ENCODE measurements around the gene SLC39A2.
A peak's percentile ranks its signal among the peaks of the same experiment; 100 is the strongest.
"Not testable (repeated sequence)": the region's sequence is repeated elsewhere in the genome, so short reads cannot be mapped to it uniquely, and the experiment has no call there.

Gene SLC39A2

DNA sequence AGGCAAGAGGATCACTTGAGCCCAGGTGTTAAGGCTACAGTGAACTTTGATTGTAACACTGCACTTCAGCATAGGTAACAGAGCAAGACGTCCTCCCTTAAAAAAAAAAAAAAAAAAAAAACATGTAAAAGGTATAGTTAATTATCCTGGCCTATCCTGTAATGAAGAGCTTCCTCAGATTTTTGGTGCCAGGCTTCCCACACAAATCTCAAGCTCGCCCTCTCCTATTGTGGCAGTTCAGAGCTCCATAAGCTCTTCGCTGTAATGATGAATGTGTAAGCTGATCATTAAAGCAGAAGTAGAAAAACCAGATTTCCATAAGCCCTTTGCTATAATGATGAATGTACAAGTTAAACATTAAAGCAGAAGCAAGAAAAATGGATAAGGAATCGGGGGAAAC lies 2.0 kb upstream of the SLC39A2 start:
- no peak for DNase-seq (ENCODE audit: low read depth)

DNA sequence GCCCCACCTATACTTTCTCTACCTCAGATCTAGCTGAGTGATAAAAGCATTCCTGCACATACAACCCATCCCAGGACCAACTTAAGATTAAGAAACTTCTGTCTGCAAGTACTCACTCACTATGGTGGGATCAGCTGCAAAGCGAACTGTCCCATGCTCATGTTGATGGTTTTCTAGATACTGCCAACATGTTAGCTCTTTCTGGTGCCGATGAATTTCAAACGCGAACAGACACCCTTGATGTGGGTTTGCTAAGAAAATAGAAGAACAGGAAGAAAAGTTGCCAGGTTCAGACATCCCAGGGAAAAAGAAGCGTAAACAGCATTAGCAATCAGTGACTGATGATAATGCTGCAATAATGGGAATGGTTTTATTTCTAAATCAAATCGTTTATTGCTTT lies 1.5 kb upstream of the SLC39A2 start:
- DNase-seq (ENCODE audit: low read depth) = no peak

DNA sequence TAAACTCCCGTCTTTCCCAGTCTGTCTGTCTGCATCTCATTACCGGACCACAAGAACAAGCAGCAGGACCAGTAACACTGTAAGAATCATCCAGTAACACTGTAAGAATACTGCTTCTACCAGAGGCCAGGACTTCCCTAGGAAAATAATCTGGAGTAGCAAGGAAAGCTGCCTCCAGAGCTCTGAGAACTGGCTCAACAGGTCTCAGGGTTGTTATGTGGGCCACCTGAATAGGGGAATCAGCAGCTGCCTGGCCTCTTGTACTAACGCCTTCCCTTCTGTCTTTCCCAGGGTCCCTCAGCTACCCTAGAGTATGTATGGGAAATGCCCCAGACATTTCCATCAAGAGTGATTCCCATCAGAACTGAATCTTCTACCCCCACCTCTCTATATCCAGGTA lies 954 bp upstream of the SLC39A2 start:
- DNase-seq (ENCODE audit: low read depth) = no peak

DNA sequence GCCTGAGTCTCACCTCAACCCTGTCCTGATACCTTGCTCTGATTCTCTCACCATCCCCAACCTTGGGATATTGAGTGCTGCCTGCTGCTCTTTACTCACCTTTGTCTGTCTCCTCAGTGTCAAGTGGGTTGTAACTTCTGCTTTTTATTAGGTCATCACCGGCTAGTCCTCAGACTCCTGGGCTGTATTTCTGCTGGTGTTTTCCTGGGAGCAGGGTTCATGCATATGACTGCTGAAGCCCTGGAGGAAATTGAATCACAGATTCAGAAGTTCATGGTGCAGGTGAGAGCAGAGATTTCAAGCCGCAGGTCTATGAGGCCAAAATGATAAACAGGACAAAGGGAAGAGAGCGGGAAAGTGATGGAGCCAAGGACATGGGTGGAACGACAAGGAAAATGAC lies 498 bp downstream of the SLC39A2 start:
- no peak for DNase-seq (ENCODE audit: low read depth)

DNA sequence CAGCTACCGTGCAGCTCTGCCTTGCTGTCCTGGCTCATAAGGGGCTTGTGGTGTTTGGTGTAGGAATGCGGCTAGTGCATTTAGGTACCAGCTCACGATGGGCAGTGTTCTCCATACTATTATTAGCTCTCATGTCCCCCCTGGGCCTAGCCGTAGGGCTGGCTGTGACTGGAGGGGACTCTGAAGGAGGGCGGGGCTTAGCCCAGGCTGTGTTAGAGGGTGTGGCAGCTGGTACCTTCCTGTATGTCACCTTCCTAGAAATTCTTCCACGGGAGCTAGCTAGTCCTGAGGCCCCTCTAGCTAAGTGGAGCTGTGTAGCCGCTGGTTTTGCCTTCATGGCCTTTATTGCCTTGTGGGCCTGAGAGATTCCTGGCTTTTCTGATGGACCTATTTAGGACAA lies 2.1 kb downstream of the SLC39A2 start:
- DNase-seq (ENCODE audit: low read depth) = no peak

DNA sequence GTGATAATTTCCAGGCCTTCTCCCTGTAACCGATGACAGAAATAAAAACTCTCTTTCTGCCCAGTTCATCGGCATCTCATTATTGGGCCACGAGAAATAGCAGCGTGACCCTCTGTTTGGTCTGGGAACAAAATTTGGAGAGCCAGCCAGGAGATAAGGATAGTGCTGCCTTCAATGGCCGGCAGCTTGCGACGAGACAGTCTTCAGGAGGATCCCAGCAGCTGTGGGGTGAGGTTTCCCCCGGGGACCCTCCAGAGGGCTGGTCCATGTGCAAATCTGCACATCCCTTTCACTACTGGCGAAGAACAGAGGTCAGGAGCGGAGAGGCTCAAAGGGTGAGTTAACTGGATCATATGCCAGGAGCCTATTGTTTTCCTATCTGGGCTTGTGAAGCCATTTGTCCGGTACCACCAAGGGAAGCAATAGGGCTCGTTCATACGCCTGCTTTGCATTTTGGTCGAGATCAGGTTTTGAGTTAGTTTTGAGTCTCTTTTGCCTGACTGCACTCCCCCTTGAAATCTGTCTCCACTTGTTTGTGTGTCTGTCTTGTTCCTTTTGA lies 4.8 kb downstream of the SLC39A2 start:
- no peak for DNase-seq (ENCODE audit: low read depth)

DNA sequence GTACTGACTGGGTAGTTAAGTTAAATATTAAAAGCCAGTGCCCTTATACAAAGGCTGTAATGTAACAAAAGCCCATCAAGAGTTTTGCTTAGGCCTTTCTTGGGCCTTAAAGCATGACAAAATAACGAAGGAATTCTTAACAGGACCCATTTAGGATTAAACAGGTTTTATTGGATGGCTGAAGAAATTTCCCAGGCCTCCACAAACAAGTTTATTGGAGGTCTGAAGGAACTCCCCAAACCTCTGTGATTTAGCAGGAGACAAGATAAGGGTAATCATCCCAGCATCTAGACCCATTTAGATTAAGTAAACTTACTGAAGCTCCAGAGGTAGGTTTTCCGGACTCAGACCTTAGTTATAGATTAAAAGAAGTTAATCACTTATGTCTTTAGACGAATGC lies 10.6 kb downstream of the SLC39A2 start:
- not testable (repeated sequence) for DNase-seq (ENCODE audit: low read depth)

DNA sequence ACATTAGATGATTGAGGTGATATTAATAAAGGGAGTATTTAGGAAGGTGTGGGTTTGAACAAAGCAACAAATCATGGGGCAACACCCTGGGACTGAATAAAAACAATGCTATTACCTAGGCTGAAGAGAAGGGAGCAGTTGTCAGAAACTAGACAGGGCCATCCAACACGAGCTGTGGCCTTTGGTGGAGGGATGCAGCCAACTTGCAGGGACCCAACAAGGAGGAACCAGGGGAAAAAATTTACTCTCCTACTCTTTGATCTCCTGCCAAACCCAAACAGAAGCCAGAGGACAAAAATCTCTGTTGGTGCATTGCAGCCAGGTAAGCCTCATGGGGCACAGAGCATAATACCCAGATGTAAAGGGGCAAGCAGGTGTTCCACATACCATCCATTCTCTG lies 12.0 kb downstream of the SLC39A2 start:
- no peak for DNase-seq (ENCODE audit: low read depth)

DNA sequence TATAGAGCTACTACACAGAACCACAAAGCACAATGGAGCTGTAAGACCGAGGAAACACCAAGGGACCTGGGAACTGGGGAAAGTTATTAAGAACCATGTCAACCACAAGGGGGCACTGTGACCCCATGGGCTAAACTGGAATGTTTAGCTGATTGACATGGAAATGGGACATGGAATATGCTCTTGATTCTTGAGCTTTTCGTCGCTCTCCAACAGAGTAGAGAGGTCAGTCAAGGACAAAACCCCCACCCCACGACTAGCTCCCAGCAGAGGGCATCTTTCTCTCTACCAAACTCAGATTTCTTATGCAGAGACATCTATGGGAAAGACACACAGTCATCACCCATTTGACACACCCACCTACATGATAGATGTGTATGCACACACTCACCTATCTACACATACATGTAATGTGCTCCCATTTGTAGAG lies 15.7 kb downstream of the SLC39A2 start:
- DNase-seq (ENCODE audit: low read depth) = peak; percentile 81

DNA sequence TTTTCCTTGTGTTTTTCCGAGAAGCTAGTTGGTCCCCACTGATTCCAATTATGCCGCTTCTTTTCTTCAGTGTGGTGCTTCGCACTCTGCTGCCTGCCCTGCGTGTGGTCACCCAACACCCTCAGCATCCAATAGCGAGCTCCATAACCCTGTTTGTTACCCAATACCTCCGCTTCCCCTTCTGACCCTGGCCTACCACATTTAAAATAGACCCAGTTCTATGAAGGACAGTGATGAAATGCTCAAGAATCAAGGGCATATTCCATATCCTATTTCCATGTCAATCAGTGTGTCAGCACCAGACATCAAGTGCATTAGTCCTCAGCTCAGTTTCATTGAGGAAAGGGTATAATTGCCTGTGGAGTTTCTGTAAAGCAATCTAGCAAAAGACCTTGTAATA lies 16.2 kb downstream of the SLC39A2 start:
- no peak for DNase-seq (ENCODE audit: low read depth)

DNA sequence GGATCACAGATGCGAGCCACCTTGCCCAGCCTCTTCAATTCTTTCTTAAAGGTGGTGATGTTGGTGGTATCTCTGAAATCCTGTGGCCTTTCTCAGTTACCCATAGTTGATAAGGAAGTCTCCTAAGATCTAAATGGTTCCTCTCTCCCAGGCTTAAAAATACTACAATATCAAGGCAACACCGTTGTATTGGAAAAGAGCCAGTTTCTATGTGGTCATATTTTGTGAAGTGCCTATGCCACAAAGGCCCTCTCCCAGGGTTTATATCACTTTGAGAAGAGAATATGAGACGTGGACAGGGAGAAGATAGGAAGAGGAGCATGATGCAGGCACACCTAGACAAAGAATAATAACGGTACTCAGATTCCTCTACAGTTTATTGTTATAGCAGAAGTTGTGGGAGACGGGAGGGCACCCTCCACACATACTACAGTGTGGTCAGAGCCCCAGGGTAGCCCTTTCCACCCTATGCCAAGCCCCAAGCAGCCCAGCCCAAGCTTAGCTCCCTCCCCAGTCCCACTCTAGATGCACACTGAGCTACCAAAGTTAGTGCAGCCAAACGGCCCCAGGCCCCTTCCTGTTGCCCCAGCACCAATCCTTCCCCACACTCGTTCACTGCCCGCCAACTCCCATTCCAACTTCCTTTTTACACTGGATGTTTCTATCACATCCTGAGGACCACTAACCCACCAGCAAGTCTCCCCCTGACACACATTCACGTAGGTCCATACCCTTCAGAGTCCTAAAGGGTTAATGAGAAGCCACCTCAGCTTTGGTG lies 17.5 kb downstream of the SLC39A2 start:
- no peak for DNase-seq (ENCODE audit: low read depth)

DNA sequence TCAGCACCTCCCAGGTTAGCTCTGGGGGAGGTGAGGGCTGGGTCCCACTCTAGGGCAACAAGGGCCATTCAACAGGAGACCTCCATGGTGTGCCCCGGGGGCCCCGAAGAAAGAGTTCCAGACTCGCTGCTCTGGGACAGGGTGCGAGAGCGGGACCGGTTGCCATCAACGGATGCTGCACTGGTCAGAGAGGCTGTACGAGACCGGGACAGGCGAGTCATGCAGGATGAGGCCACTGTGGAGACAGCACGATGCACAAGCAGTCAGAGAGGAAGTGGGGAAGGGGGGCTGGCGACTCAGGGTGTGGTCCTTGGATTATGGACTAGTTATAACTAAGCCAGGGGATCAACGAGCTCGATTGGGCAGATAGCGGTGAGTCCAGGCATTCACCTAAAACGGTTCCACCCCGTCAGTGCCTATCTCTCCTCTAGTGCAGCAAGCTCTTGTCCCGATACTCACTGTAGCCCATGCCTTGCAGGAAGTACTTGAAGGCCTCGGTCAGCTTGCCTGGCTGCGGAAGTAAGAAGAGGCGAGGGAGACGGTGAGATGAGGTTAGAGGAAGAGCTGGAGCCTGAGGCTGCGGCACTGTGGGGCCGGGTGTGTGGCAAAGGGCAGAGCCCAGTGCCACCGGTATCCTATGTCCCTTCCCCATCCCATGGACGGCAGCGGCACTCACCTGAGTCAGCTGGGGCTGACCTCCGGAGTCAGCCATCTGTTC lies 18.6 kb downstream of the SLC39A2 start:
- DNase-seq (ENCODE audit: low read depth) = no peak

DNA sequence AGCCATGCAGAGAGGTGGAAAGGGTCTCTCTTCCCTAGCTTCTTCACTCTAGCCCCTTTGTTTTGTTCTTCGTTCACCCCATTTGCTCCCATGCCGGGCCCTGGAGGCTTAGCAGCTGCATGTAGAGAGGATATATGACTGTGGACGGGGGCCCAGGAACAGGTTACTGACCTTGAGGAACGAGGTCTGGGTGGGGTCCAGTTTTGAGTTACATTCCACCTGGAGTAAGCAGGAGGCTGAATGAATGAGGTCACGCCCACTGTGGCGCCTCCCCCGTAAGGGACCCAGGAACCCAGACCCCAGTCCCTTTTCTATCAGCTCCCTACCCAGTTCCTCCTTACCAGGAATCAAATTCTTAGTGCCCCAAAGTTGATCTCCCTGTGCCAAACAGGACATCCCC lies 19.2 kb downstream of the SLC39A2 start:
- DNase-seq (ENCODE audit: low read depth) = no peak

DNA sequence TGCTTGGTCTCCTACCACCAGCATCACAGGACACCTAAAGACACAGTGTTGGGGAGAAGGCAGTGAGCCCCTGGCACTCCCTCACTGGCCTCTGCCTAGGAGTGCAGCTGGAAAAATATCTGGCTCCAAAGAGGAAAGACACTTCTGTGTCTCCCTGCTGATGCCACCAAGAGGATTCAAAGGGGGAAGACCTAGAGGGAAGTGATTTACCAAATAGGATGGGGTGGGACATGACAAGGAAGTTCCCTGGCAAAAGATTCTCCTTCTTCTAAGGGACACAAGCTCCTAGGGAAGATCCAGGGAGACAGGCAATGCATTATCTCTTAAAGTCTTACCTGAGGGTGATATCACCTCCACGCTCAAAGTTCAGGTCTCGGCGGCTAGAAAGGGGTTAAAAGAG lies 19.7 kb downstream of the SLC39A2 start:
- DNase-seq (ENCODE audit: low read depth) = no peak

DNA sequence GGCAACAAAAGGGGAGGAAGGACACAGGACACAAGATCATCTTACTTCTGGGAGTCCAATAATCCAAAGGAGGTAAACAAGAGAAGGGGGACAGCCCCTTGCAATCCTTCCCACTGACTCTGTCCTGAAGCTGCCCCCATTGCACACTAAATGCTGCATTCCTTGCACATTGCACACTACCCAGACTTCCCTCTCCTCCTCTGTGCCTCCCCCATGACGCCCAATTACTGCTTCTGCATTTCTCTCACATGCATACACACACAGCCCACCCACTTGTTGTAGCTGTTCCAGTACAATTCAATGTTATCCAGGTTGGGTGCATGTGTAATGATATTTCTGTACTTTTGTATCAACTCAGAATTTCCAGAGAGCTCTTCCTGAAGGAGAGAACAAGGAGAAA lies 20.3 kb downstream of the SLC39A2 start:
- peak; percentile 29 for DNase-seq (ENCODE audit: low read depth)

DNA sequence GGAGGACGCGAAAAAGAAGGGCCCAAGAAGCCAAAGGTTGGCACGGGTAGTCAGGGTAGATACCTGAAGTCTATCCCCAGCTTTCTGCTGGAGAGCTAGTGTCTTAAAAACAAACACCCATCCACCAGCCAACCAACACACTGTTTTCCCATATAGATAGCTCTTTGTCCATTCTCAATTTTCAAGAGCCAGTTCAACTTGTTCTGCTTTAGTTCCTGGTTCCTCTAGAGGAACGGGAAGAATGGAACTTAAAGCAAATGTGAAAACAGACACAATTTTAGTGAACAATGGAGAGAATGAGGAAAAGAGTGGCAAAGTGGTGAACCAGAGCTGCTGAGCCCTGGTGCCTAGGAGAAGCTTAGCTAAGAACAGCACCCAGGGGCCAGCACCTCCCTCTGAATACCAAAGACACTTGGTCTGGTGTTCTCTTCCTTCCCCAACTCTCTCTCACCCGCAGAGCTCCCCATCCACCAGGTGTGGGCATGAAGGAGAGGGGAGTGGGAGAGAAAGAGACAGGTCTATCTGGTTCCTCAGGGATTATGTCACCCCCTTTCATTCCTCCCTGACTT lies 22.0 kb downstream of the SLC39A2 start:
- no peak for DNase-seq (ENCODE audit: low read depth)

DNA sequence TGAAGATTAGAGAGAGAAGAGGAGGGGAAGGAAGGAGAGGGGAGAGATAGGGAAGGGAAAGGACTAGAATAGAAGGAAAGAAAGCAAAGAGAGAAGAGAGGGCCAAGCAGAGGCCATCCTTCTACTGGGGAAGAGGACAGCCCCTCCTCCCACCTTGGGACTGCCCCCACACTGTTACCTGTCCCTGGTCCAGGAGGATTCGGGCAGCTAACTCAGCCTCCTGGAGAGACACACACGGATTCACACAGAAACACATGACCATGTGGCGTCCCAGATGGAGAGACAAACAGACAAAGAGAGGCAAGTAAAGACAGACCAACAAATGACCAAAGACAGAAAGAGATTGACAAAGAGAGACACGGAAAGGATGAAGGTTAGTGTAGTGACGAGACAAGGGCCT lies 23.6 kb downstream of the SLC39A2 start:
- no peak for DNase-seq (ENCODE audit: low read depth)

DNA sequence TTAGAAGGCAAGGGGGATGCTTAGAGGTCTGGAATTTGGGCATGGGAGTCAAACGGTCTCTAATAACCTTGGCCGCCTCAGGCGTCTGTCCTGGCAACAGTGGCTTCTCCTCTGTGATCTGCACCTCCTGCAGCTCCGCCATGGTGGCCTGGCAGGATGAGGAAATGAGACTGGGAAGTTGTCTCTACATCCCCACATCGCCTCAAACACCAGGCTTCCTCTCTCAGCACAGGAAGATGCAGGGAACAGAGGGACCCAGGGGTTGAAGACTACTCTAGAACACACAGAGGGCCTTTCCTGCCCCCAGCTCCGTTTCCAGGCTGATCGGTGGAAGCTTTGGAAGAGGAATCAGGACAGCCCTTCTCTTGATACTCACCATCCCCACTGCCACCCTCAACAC lies 24.1 kb downstream of the SLC39A2 start:
- DNase-seq (ENCODE audit: low read depth) = no peak

DNA sequence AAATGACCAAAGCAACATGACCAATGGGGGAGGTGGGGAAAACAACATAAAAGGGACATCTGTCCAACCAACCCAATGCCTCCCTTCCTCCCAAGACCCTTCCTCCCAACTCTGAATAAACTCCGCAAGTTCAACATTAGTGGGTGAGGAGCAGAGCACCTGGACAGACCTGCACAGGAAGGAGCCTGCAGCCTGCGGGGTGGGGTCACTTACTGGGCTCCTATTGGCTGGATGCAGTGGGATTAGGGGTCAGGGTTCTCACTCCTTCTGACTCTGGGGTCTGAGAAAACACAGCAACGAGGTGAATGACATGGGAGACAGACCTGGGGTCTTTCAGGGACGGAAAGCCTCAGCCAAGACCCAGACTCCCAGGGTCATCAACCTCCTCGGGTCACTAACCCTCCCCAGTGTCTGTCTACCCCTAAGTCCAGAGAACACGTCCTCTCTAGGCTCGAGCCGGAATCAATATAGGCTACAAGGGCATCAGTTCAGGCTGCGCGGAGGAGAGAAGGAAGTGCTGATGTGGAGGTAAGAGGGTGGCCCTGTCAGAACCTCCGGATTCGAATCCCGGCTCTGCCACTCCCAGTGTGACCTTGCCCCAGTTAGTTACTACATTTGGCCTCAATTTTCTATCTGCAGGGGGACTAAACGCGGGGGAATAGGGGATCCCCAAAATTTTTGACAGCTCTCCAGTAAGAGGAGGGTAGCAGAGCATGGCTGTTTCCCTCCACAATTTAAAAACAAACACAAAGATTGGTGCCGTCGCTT lies 24.9 kb downstream of the SLC39A2 start:
- no peak for DNase-seq (ENCODE audit: low read depth)

DNA sequence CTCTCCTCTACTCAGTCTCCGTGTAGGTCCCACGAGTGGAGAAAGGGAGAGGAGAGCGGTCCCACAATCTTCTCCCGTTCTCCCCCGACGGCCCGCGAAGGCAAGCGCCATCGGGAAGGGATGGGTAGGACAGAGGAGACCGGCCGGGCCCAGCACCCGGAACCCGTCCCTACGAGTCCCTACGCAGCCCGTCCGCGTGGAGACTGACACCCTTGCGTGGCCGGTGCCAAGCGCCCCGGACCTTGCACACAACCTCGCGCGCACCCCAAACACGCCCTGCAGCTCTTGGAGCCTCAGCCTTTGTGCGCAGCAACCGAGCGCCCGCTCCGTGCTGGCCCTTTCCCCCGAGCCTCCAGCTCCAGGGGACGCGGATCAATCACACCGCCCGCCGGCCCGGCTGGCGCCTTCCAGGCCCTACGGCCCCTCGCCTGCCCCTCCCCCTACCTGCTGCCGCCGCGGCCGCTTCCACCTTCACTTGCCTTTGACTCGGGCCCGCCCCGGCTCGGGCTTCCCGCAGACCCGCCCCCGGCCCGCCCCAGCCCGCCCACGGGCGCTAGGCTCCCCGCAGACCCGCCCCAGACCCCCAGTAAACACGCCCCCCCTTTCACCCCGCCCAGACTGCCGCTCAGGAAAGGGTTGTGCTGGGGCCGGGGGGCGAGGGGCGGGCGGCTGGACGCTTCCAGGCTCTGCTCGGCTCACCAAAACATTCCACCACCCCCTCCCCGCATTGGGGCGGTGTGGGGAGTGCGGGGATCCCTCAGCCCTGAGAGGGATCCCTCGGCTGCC lies 25.7 kb downstream of the SLC39A2 start, which contains the start of gene NDRG2:
NDRG2 (minus strand) TSS at position 477 of the 786 bp plus-strand sequence. CDS start 1,746 bp downstream, outside the sequence.
- no peak for DNase-seq (ENCODE audit: low read depth)

All from EH (cell line).